ENCODE measurements around the gene KCNK15. TPM values are rescaled to one million over a fixed set of nuclear protein-coding genes. Genes with fewer than 3 reads are reported as not detected.

KCNK15 gene
- total RNA-seq, 2 donors from 2014 or later: 1.8 to 3.3 TPM

DNA sequence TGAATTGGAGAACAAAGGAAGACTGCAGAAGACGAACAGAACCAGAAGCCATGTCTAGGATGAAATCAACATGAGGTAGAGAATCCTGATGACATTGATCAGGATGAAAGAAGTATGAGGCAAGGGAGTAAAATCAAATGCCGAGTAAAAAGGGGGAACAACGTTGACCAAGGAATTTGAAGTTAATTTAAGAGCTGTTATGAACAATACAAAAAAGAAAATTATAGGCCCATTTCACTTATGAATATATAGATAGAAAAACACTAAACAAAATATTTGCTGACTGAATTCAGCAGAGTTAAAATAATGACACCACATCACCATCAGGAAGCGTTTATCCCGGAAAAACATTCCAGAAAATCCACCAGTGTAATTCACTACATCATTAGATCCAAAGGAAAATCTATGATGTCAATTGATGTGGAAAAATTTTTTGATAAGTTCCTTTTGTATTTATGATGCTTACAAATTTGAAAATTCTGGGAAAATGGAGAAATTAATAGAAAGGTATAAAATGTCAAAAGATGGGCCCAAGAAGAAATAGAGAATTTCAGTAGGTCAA, 38.6 kb upstream of the KCNK15 start:
- Histone ChIP-seq H3K4me1 (no peaks in the 10 kb centered on the region), H3K27me3 (no peaks in the 10 kb centered on the region), H3K27ac (no peak overlapping the region), H3K36me3 (replicated peaks in 1 of 2; ENCODE audit: insufficient read depth in 1 of 2, low read depth in 2 of 2) (no peaks in the 10 kb centered on the region), H3K4me3 (no peak overlapping the region), H3K9me3 (no peaks in the 10 kb centered on the region)
- no peak for DNase-seq
- no peak for TF ChIP-seq POLR2A (IDR thresholded peaks at IDR 0.05)
- TF ChIP-seq, protein P1, sequence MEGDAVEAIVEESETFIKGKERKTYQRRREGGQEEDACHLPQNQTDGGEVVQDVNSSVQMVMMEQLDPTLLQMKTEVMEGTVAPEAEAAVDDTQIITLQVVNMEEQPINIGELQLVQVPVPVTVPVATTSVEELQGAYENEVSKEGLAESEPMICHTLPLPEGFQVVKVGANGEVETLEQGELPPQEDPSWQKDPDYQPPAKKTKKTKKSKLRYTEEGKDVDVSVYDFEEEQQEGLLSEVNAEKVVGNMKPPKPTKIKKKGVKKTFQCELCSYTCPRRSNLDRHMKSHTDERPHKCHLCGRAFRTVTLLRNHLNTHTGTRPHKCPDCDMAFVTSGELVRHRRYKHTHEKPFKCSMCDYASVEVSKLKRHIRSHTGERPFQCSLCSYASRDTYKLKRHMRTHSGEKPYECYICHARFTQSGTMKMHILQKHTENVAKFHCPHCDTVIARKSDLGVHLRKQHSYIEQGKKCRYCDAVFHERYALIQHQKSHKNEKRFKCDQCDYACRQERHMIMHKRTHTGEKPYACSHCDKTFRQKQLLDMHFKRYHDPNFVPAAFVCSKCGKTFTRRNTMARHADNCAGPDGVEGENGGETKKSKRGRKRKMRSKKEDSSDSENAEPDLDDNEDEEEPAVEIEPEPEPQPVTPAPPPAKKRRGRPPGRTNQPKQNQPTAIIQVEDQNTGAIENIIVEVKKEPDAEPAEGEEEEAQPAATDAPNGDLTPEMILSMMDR (IDR thresholded peaks at IDR 0.05): no peak
- ATAC-seq: no peak
- intact Hi-C loops (cut with DNase I): no loop called here
- whole genome bisulfite sequencing, 2 donors: 84 to 86% methylated on average over 5 of the region's 5 CpGs

DNA sequence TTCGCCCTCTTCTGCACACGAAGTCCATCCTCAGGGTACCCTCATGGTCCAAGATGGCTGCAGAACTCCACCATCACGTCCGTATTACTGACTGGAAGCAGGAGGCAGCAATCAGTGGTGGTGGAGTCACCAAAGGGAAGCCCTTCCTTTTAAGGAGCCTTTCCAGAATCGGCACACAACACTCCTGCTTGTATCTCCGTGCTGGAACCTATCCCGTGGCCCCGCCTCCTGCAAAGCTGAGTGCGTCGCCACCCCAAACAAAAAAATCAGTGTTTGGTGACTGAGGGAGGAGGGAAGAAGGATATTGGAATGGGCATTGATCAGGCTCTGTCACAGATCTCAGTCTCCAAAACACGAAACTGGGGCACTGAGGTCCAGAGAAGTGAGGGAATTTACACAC, 36.3 kb upstream of the KCNK15 start:
- intact Hi-C loops (cut with DNase I): no loop called here
- ATAC-seq (no peak), DNase-seq (no peak)
- Histone ChIP-seq H3K36me3 (replicated peaks in 1 of 2; ENCODE audit: insufficient read depth in 1 of 2, low read depth in 2 of 2) (no peaks in the 10 kb centered on the region), H3K4me3 (no peak overlapping the region), H3K9me3 (no peaks in the 10 kb centered on the region), H3K27me3 (no peaks in the 10 kb centered on the region), H3K4me1 (peaks cover 4% of the 10 kb centered on the region), H3K27ac (no peak overlapping the region)
- no peak for TF ChIP-seq POLR2A (IDR thresholded peaks at IDR 0.05)
- TF ChIP-seq, protein P1 (IDR thresholded peaks at IDR 0.05): no peak
- 69 to 78% methylated on average over 11 of the region's 11 CpGs for WGBS, 2 donors

DNA sequence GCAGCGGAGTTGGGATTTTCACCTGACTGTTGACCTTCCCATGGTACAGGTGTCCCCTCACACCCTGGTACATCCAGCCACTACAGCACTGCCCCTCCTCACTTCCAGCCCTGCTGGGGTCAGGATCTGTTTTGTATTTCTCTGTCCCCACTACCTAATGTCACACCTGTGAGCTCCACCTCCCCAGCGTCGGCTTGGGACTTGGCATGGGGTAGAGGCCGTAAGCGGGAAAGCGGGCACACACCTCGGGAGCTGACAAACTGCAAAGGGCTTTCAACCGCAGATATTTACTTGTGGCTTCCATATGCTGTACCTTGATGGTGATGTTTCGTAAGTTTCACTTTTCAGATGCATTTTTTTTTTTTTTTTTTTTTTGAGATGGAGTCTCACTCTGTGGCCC, 35.9 kb upstream of the KCNK15 start:
- Histone ChIP-seq H3K4me3 (no peak overlapping the region), H3K27me3 (no peaks in the 10 kb centered on the region), H3K9me3 (no peaks in the 10 kb centered on the region), H3K4me1 (peaks cover 8% of the 10 kb centered on the region), H3K27ac (no peak overlapping the region), H3K36me3 (replicated peaks in 1 of 2; ENCODE audit: insufficient read depth in 1 of 2, low read depth in 2 of 2) (no peaks in the 10 kb centered on the region)
- intact Hi-C loops (cut with DNase I): no loop called here
- DNase-seq: no peak
- ATAC-seq: no peak
- TF ChIP-seq, protein P1 (IDR thresholded peaks at IDR 0.05): no peak
- no peak for TF ChIP-seq POLR2A (IDR thresholded peaks at IDR 0.05)
- WGBS, 2 donors: 89 to 90% methylated on average over 9 of the region's 9 CpGs

DNA sequence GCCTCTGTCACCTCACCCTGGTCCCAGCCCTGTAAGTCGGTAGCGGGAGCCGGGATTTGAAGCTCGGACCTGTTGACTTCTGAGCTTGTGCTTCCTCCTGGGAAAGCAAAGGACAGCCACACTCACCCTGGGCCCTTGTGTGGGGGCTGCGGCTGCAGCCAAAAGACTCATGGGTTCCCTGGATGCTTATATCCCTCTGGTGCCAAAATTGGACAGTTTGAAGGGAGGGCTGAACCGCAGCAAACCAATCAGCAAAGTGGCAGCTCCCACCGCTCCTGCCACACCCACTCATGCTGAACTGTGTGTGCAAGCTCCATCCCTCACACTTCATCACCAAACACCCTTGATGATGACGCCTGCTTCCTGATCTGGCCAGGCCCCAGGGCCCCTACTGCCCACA, 34.4 kb upstream of the KCNK15 start:
- Histone ChIP-seq H3K27ac (no peak overlapping the region), H3K4me3 (no peak overlapping the region), H3K9me3 (no peaks in the 10 kb centered on the region), H3K27me3 (no peaks in the 10 kb centered on the region), H3K36me3 (replicated peaks in 1 of 2; ENCODE audit: insufficient read depth in 1 of 2, low read depth in 2 of 2) (no peaks in the 10 kb centered on the region), H3K4me1 (peaks cover 11% of the 10 kb centered on the region)
- TF ChIP-seq, protein P1 (IDR thresholded peaks at IDR 0.05): no peak
- no peak for TF ChIP-seq POLR2A (IDR thresholded peaks at IDR 0.05)
- WGBS, 2 donors: 90 to 96% methylated on average over 6 to 8 of the region's 8 CpGs
- ATAC-seq: no peak
- intact Hi-C loops (cut with DNase I): no loop called here
- DNase-seq: no peak

DNA sequence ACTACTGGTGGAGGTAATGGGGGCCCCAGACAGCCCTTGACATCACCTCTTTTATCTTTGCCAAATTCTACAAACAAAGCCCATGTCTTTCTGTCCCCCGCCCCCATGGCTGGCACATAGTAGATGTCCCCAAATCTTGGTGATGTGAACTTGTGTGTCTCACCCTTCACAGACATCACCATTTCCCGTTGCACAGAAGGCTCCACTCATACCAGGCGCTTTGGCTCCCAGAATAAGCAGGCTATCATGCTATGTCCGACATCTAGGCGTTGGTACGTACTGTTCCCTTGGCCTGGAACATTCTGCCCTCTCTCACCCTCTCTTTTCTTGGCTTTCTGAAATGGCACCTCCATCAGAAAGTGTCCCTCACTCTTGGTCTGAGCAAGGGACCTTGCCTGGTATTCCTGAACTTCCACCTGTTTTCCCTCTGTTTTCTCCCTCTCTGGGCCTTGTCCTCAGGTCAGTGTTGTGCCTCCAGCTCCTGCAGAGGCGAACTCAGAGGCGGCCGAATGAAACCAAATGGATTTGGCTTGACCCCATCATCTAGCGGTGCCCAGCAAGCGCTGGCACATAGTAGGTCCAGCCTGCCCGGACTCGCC, 31.5 kb upstream of the KCNK15 start:
- no peaks in the 10 kb centered on the region for H3K27me3 ChIP-seq
- H3K36me3 ChIP-seq (replicated peaks in 1 of 2; ENCODE audit: insufficient read depth in 1 of 2, low read depth in 2 of 2): no peaks in the 10 kb centered on the region
- no peak overlapping the region for H3K27ac ChIP-seq
- ATAC-seq (peak; percentile 28), DNase-seq (no peak)
- H3K4me3 ChIP-seq: no peak overlapping the region
- peaks cover 11% of the 10 kb centered on the region for H3K4me1 ChIP-seq
- 46 to 58% methylated on average over 11 to 13 of the region's 13 CpGs for WGBS, 2 donors
- H3K9me3 ChIP-seq: no peaks in the 10 kb centered on the region
- TF ChIP-seq, protein P1 (IDR thresholded peaks at IDR 0.05): no peak
- no peak for TF ChIP-seq POLR2A (IDR thresholded peaks at IDR 0.05)
- intact Hi-C loops (cut with DNase I): no loop called here
